NCI-H748 (cell line): ENCODE results near the gene MUC6.

ENCODE experiments used
- DNase-seq: peaks from one replicate; lab custom pipeline; 2025; ENCODE audit not compliant: unreplicated experiment; lab: John Stamatoyannopoulos, UW

Gene MUC6

DNA sequence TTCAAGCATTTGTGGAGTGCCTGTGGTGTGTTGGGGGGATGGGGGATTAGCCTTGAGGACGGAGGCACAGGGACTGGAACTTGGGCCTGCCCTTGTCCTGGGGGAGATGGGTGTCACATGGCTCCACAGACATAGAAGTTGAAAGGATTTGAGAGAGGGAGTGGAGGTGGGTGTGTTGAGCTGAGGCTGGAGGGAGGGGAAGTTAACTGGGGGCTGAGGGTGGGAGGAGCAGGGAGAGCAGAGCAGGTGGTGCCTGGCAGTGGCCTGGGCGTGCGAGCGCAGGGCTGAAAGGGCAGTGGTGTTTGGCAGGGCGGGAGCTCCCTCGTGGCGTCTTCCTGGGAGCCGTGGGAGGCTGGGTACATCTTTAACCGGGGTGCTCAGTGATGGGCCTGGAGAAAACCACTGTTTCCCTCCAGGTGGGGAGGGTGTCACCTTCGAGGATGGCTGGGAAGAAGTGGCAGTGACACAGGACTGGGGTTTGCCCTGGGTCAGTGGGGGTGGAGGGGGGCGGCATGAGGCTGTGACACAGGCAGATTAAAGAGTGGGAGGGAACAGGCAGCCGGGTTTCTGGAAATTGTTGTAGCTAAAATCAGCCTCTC, 65.3 kb downstream of the MUC6 start:
- no peak for DNase-seq

GRCh38 chr11:970319-970871, 66.1 kb downstream of the MUC6 start:
- no peak for DNase-seq

DNA sequence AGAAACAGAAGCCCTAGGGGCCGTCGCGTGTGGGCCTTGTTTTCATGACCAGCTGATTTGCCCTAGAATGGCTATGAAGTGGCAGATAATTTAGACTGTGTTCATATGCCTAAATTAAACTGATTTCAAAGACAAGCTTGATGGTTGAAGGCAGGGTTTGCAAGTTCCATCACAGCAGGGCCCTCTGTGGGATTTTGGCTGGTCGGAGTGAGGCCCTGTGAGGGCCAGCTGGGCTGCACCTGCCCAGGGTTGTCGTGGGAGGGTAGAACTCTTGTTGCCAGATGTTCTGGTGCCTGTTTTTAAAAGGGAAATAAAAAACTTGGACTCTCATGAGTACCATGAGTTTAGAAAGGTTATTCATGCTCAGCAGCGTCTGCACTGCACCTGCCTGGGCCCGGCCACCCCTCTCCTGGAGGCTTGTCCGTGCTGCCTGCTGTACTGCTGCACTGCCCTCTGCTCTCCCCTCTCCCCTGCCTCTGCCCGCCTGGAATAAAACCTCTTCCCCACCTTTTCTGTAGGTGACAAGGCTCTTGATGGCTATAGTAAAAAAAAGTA, 66.8 kb downstream of the MUC6 start:
- DNase-seq = no peak

DNA sequence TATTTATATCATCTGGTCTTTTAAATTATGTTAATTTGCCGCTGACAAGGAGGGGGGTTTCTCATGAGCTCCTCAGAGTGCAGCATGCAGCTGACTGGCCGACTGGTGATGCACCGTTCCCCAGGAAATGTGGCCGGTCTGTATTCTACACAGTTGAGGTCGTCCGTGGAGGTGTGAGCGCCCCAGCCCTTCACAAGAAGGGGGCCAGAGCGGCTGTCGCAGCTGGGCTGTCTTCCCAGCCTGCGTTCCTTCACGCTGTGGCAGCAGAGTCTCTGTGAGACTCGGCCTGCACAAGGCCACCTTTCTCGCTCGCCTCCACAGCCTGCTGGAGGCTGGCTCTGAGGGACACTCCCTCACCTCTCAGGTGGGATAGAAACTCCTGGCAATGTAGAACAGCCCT, 67.7 kb downstream of the MUC6 start:
- no peak for DNase-seq

- DNase-seq = no peak
Observed at GRCh38 chr11:967995-968751, 68.3 kb downstream of the MUC6 start.

GRCh38 chr11:965206-965775, 71.2 kb downstream of the MUC6 start:
- DNase-seq = no peak

DNA sequence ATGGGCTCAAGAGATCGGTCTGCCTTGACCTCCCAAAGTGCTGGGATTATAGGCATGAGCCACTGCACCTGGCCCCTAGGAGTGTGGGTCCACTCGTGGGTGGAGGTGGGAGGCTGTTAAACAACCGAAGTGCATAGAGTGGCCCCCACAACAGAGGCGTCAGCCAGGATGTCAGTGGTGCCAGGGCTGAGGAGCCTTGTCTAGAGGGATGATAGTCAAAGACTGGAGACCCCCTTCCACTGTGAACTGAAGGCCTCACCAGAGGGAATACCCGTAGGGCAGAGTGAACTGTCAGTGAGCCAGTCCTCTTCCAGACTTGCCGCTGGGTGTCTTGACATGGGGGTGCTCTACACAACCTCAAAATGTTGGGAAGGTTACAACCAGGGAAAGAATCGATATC, 72.7 kb downstream of the MUC6 start:
- no peak for DNase-seq
